Embryonic facial prominence (tissue), 1 donor: ENCODE data around the gene ADAMTS4.

Experiments used
- DNase-seq: peaks from one replicate; pipeline ENCODE4 v3.0.0-alpha.2; 2016; ENCODE audit errors: extremely low spot score

ADAMTS4 gene

DNA sequence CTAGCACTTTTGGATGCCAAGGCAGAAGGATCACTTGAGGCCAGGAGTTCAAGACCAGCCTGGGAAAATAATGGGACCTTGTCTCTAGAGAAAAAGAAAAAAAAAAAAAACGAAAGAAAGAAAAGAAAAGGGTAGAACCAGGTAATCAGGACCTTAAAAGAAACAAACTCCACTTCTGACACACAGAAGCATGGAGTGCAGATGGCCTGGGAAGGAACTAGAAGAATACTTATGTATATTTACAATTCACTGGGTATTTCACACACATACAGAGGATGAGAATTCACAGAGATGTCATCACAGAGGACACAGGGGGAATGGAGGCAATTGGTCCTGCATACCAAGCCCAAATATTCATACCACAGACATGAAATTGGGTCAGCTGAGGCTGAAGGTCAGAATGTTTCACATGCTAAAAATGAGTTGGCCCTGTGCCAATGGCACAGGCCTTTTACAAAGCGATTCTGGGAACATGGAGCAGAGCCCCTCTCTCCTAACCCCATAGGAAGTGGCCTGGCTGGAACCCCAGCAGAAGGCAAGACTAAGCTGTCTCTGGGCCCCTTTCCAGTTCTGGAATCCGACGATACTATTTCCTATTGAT is 26.0 kb downstream of the ADAMTS4 start:
- no peak for DNase-seq

GRCh38 chr1:161172349-161172748 is 26.5 kb downstream of the ADAMTS4 start:
- DNase-seq: no peak

DNA sequence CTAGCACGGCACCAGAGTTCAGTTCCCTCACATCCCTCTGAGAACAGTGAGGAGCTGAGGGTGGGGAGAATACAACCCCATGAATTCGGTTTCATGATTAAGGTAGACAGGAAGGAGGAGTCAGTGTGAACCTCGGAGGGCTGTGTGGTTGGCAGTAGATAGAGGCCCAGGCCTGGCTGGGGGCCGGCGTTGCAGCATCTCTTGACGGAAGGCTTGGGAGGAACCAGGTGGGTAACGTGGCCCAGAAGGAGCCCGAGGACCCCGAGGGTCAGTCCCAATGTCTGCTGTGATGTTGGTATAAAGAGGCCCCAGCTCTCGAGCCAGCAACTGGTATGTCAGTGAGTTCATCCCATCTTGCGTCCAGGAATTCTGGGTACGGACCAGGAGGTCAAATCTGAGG is 27.2 kb downstream of the ADAMTS4 start:
- no peak for DNase-seq

DNA sequence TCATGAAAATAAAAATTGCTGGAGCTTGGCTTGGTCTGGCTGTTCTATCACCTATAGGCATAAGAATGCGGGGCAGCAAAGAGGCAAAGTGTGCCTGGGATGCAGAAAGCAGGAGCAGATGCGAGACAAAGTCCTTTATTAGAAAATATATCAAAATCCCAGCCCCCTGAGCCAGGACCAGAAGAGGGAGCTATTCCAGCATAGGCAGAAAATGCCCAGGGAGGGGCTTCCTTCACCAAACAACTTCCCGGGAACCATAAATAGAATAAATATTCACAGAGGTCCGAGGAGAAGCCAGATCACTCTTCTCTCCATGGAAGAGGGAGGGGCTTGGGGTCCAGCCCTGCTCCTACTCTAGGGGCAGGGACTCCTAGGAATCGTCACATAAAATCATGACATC is 27.7 kb downstream of the ADAMTS4 start:
- DNase-seq: no peak

DNA sequence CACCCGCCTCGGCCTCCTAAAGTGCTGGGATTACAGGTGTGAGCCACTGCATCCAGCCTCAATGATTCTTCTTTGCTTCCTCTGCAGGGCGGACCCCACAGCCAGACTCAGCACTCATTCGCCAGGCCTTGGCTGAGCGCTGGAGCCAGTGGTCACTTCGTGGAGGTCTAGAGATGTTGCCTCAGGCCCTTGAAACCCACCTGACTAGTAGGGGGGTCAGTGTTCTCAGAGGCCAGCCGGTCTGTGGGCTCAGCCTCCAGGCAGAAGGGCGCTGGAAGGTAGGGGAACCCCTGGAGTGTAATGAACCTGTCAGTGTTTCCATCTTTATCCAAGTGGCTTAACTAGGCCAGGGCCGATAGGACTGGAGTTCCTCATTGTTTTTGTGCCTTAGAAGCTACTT is 29.9 kb downstream of the ADAMTS4 start:
- DNase-seq: no peak

DNA sequence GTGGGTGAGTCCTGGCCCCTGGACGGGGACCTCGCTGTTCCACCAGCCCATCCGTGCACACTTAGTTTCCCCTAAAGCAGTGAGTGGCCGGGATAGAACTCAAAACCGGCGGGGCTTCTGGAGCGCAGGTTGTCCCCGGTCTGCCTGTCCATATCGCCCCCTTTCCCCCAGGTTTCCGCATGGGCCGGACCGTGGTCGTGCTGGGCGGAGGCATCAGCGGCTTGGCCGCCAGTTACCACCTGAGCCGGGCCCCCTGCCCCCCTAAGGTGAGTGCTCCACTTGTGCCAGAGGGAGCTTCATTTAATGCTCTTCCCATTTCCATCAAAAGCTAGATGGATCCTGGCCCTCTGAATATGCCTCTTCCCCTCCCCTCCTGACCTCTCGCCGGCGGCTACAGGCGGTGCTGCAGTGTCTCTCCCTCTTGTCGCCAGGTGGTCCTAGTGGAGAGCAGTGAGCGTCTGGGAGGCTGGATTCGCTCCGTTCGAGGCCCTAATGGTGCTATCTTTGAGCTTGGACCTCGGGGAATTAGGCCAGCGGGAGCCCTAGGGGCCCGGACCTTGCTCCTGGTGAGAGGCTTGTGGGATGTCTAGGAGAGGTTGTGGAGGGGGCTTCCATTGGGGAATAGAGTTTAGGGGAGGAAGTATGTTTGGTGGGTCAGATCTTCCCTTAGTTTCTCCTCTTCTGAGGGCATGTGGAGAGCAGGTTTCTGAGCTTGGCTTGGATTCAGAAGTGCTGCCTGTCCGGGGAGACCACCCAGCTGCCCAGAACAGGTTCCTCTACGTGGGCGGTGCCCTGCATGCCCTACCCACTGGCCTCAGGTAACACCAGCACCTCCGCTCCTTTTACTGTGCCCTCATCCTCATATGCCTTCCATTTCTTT is 31.9 kb downstream of the ADAMTS4 start:
- DNase-seq: no peak

DNA sequence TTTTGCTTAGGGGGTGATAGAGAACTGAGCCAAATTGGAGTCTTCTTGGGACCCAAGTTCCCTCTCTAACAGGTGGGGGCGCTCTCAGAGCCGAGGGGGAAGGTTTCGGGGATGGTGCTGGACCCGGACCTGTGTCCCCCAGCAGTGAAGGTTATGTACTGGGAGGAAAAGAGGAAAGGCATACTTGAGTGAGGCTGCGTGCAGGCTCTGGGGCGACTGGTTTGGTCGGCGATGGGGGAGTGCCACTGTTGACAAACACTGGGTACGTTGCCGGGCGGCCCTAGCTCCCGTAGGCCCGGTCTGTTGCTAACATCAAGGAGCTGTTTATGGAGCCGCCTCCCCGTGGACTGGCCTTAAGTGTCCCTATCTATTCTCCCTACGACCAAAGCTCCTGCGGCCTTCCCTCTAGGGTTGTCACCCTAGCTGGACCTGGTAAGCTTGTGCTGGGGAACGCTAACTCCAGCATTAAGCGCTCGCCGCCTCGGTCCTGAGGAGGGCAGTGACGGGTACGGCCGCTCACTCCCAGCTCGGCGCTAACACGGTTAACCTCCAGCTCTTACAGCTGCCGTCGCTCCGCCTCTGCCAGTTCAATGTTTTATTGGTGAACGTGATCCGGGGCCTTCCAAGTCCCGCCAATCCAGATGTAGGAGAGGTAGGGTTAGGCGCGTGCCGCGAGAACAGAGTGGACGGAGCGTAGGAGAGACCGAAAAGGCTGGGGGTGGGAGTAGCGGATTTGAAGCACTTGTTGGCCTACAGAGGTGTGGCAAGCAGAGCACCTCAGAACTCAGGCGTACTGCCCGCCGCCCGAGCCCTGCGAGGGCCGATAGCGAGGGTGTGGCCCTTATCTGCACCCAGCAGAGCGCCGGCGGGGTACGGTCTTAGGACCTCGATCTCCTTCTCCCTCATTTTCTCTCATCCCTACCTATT is 32.8 kb downstream of the ADAMTS4 start, which contains the start of gene PPOX:
Gene PPOX (plus strand): TSS at position 685 of the 927 bp plus-strand sequence. CDS start 422 bp downstream, outside the sequence.
- DNase-seq: peak; percentile 99

GRCh38 chr1:161164901-161165610 is 33.8 kb downstream of the ADAMTS4 start:
- no peak for DNase-seq

- no peak for DNase-seq
These were observed 35.1 kb downstream of the ADAMTS4 start for GRCh38 chr1:161163793-161164192.

- no peak for DNase-seq
These were observed 36.0 kb downstream of the ADAMTS4 start for GRCh38 chr1:161162806-161163205.

DNA sequence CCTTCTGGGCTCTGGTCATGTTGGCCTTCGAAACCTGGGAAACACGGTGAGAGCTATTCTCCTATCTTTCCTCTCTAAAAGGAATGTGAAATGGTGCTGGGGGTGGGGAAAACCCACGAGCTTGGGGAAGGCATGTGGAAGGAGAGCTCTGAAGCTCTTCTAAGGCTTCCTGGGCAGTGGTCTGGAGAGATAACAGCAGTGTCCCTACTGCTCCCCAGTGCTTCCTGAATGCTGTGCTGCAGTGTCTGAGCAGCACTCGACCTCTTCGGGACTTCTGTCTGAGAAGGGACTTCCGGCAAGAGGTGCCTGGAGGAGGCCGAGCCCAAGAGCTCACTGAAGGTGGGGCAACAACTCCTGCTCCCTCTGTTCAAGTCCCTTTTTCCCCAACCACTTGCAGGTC is 36.8 kb downstream of the ADAMTS4 start:
- no peak for DNase-seq

DNA sequence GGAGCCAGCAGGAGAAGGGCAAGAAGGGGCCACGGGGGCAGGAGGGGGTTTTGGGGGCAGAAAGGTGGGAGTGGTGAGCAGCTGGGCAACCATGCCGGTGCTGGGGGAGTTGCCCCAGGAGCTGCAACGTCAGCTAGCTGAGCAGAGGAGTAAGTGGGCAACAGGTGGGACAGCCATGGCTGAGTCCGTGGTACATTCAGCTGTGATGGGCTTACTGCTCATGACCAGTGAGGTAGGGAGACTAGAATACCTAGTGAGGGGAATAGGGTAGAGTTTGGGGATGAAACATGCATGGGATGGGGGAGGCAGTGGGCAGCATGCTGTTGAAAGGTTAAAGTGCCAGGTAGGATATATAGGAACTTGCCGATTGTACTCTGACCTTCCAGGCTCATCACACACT is 37.2 kb downstream of the ADAMTS4 start:
- DNase-seq: no peak

DNA sequence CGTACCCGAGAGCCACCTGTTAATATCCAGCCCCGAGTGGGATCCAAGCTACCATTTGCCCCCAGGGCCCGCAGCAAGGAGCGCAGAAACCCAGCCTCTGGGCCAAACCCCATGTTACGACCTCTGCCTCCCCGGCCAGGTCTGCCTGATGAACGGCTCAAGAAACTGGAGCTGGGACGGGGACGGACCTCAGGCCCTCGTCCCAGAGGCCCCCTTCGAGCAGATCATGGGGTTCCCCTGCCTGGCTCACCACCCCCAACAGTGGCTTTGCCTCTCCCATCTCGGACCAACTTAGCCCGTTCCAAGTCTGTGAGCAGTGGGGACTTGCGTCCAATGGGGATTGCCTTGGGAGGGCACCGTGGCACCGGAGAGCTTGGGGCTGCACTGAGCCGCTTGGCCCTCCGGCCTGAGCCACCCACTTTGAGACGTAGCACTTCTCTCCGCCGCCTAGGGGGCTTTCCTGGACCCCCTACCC is 38.1 kb downstream of the ADAMTS4 start:
- DNase-seq: no peak

- no peak for DNase-seq
These were observed 39.0 kb downstream of the ADAMTS4 start for GRCh38 chr1:161159913-161160243.

DNA sequence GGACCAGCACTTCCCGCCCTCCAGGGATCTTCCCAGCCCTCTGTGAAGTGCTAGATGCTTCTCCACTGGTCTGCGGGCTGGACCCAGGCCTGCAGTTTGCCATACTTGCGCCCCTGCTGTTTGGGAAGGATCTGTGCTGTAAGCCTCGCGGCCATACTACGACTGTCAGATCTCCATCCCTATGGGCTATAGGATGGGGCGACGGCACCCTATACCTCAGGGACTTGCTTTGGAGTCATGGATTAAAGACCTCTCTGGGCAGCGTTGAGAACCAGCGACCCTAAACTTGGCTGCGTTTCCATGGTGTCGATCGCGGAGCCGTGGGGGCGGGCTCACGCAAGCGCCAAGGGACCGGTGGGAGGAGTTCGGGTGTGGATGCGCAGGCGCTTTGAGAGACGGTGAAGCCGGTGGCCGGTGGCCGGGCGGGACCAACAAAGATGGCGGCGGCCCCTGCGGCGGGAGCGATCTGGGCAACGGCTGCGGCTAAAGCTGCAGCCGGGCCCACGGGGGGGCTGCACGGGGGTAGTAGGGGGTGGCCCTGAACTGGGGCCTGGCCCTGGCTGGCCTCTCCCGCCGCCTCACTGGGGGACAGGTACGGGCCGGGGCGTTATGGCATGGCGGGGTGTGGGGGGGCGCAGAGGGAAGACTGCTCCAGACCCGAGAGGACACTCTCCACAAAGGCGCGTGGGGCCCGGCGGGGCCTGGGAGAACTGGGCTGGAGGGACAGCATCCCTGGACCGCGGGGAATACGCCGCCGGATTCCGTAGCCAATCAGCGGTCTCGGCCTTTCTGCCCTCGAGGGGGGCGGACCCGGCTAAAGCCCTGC is 39.6 kb downstream of the ADAMTS4 start, which contains the start of gene USP21:
Gene USP21 (plus strand): TSS at position 414 of the 826 bp plus-strand sequence. CDS start 1,141 bp downstream, outside the sequence.
- peak; percentile 92 for DNase-seq

DNA sequence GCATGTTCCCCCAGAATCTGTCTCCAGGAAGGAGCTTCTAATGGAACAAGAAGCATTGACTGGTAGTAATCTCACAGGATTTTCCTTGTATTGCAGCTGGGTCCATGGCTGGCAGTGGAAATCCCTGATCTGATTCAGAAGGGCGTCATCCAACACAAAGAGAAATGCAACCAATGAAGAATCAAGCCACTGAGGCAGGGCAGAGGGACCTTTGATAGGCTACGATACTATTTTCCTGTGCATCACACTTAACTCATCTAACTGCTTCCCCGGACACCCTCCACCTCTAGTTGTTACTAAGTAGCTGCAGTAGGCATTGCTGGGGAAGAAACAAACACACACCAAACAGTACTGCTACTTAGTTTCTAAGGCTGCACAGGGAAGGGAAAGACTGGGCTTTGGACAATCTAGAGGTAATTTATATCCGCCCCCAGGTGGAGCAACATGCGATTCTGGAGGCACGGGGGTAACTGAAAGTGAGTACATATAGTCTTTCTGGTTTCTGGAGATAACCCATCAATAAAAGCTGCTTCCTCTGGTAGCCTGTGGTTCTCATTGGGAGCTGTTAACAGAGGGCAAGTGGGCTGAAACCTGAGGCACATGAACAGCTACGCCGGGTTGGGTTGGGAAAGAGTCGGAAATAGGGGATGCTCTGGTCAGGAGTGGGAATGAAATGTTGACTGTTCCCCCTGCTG is 40.4 kb downstream of the ADAMTS4 start:
- no peak for DNase-seq

- no peak for DNase-seq
These were observed 41.0 kb downstream of the ADAMTS4 start for GRCh38 chr1:161157867-161158266.

DNA sequence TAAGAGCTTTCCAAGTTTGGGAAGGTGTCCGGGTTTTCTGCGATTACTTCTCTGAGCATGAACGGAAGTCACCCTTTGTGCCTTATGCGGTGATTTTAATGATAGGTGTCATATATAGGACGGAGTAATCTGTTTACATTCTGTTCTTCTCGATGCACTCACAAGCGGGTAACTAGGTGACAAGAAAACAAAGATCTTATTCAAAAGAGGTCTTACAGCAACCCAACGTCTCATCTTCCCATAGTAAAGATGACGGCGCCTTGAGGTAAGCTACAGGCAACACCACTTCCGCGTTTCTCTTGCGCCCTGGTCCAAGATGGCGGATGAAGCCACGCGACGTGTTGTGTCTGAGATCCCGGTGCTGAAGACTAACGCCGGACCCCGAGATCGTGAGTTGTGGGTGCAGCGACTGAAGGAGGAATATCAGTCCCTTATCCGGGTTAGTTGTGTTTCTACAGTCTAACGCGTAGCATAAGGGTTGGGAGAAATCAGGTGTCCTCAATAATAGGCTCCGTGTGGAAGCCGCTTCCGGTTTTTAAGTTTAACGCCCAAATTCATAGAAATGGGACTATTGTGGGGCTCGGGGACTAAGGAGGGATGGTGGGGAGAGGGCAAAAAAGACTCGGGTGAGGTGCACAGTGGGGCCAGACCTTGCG is 45.0 kb downstream of the ADAMTS4 start, which contains the start of gene UFC1:
Gene UFC1 (plus strand): TSS at position 297 of the 656 bp plus-strand sequence. CDS start 20 bp downstream, at position 317.
- peak; percentile 91 for DNase-seq

- no peak for DNase-seq
These were observed 45.7 kb downstream of the ADAMTS4 start for GRCh38 chr1:161153176-161153575.
